ENCODE measurements around the gene HHIP.
A peak's percentile ranks its signal among the peaks of the same experiment; 100 is the strongest.
"Not testable (repeated sequence)": the region's sequence is repeated elsewhere in the genome, so short reads cannot be mapped to it uniquely, and the experiment has no call there.

HHIP gene

GRCh38 chr4:144768809-144769208 is 122.9 kb downstream of the HHIP start:
- not testable (repeated sequence) for DNase-seq

GRCh38 chr4:144778364-144778763 is 132.4 kb downstream of the HHIP start:
- DNase-seq = no peak

GRCh38 chr4:144782345-144782744 is 136.4 kb downstream of the HHIP start:
- no peak for DNase-seq

- DNase-seq = no peak
These were observed 140.0 kb downstream of the HHIP start for GRCh38 chr4:144785961-144786360.

GRCh38 chr4:144787365-144788258 is 141.7 kb downstream of the HHIP start:
- peak; percentile 34 for DNase-seq

GRCh38 chr4:144788469-144788868 is 142.5 kb downstream of the HHIP start:
- no peak for DNase-seq

- not testable (repeated sequence) for DNase-seq
These were observed 146.0 kb downstream of the HHIP start for GRCh38 chr4:144791933-144792332.

All from eye (tissue), 1 donor.